GM19239 (cell line): ENCODE measurements around the gene MRFAP1.

Experiments
- DNase-seq: peaks from one replicate; pipeline ENCODE4 v3.0.0; 2011; ENCODE audit warnings: low spot score; ENCODE audit not compliant: insufficient read length
- FAIRE-seq: peaks from 2 replicates; lab custom pipeline; 2011; peaks lifted over from hg19 to GRCh38; lab: Jason Lieb, UNC

MRFAP1 gene

DNA sequence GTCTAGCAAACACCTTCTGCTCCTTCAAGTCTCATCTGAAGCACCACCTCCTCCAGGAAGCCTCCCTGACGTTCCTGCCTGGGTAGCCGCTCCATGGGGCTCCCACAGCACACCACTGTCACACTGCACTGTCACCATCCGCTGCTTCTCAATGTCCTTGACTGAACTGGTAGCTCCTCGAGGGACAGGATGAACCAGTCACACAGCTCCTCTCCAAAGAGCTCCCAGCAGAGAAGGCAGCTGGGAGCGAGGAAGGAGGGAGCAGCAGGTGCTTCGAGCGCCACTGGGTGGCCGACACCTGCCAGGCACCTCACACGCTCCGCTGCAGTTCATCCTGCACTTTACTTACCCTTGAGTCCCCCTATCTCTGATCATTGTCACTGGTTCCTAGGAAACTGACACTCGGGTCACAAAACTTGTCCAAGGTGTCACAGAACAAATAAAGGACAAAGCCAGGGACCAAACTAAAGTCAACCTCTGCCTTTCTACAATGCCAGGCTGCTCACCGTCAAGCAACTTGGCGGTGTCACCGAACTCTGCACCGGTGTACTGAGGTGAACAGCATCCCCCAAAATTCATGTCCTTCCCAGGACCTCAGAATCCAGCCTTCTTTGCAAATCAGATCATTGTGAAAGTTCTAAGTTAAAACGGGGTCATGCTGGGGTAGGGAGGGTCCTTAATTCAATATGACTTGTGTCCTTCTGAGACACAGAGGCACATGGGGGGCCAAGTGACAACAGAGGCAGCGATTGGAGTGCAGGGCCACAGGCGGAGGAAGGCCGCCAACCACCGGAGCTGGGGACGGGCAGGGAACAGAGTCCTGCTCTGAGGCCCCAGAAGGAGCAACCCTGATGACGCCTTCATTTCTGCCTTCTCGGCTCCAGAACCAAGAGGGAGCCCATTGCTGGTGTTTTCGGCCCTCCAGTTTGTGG, 47.7 kb downstream of the MRFAP1 start:
- DNase-seq (no peak), FAIRE-seq (no peak)

DNA sequence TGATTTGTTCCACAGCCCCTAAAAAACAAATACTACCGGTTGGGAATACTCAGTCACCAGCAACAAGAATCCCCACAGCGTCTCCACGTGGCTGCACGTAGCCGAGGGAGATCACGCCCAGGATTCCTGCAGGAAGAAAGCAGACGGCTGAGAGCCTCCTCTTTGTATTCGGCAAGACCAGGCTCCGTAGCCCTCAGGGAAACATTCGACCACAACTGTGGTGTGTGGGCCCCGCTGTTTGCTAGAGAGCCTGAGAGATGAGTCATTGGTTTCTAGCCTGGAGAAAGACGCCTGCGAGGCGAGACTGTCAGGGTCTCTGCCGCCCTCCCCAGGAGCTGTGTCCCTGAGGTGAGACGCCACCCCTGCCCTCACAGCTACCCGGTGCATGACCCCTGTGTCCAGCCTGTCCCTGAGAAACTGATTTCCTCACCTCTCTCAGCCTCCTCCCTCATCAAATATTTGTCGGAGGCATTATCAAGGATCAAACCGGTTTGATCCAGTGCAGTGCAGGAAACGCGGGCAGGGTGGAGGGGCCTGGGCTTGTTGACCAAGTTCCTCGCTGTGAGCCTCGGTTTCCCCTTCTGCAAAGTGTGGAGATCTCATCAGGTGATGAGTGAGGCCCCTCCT, 48.5 kb downstream of the MRFAP1 start:
- peak; percentile 61 for FAIRE-seq
- peak; percentile 53 for DNase-seq

DNA sequence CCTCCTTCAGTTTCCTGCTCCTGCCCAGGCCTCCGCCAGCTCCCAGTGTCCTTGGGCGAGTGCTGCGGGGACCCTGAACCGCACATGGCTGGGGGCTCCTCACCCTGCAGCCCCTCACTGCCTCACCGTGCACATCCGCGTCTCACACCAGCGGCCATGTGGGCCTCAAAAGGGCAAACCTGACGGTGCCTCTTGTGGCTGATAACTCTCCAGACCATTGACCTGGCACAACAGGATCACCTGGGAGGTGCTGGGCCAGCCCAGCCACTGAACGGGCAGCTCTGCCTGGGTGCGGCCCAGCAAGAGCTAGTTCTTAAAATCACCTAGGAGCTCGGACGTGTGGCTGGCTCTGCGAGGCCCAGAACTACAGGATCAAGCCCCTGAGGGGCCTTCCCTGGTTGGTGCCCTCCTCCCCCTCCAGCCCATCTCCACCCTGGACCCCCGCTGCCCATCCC, 49.0 kb downstream of the MRFAP1 start:
- FAIRE-seq (no peak), DNase-seq (no peak)
